PC-9 (cell line): Measurements from ENCODE around the gene NRM.
"Not testable (repeated sequence)": the region's sequence is repeated elsewhere in the genome, so short reads cannot be mapped to it uniquely, and the experiment has no call there.

Experiments
- EZH2 ChIP-seq: fragments of 200-600 bp; sonication (generic); IDR thresholded peaks from 2 replicates; pipeline ENCODE4 v1.8.0; 2017; ENCODE audit warnings: antibody characterized with exemption, low read depth
- TF ChIP-seq, protein P1 (sequence below): fragments of 200-600 bp; sonication (generic); conservative IDR thresholded peaks from 2 replicates; pipeline ENCODE4 v1.6.1; 2017; ENCODE audit warnings: mixed run types, antibody characterized with exemption, mild to moderate bottlenecking, moderate library complexity

GRCh38 chr6:30723159-30723842 lies 32.5 kb upstream of the NRM start:
- TF ChIP-seq EZH2: not testable (repeated sequence)
- TF ChIP-seq, protein P1, sequence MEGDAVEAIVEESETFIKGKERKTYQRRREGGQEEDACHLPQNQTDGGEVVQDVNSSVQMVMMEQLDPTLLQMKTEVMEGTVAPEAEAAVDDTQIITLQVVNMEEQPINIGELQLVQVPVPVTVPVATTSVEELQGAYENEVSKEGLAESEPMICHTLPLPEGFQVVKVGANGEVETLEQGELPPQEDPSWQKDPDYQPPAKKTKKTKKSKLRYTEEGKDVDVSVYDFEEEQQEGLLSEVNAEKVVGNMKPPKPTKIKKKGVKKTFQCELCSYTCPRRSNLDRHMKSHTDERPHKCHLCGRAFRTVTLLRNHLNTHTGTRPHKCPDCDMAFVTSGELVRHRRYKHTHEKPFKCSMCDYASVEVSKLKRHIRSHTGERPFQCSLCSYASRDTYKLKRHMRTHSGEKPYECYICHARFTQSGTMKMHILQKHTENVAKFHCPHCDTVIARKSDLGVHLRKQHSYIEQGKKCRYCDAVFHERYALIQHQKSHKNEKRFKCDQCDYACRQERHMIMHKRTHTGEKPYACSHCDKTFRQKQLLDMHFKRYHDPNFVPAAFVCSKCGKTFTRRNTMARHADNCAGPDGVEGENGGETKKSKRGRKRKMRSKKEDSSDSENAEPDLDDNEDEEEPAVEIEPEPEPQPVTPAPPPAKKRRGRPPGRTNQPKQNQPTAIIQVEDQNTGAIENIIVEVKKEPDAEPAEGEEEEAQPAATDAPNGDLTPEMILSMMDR: not testable (repeated sequence)
